Tibial artery (tissue), 4 donors: ENCODE data around the gene MACROD2.

ENCODE experiments used
- DNase-seq, 2 donors: peaks; one replicate each; pipeline ENCODE4 v3.0.0-alpha.2; 2019
- H3K27ac ChIP-seq, 2 donors: fragments of 200-600 bp; sonication (generic) in 1 of 2; 1 replicate in 1 of 2; 2 replicates in 1 of 2; pipeline ENCODE4 v1.5.1; 2018 to 2019; ENCODE audit warnings: mild to moderate bottlenecking in 1 of 2
- H3K27me3 ChIP-seq, 2 donors: fragments of 200-600 bp; sonication (generic) in 1 of 2; one replicate each; pipeline versions ENCODE4 v1.5.1 to v1.6.0; 2016 to 2019
- H3K36me3 ChIP-seq, 3 donors: fragments of 200-600 bp; sonication (generic) in 2 of 3; one replicate each; pipeline ENCODE4 v1.5.1; 2016 to 2019; ENCODE audit warnings: mild to moderate bottlenecking in 2 of 3
- H3K4me1 ChIP-seq, 4 donors: fragments of 200-600 bp; sonication (generic) in 2 of 4; 1 replicate in 3 of 4; 2 replicates in 1 of 4; pipeline ENCODE4 v1.5.1; 2016 to 2019
- H3K4me3 ChIP-seq, 2 donors: fragments of 200-600 bp; sonication (generic) in 1 of 2; 1 replicate in 1 of 2; 2 replicates in 1 of 2; pipeline ENCODE4 v1.5.1; 2018 to 2019; ENCODE audit warnings: mild to moderate bottlenecking in 2 of 2
- H3K9me3 ChIP-seq, 3 donors: fragments of 200-600 bp; sonication (generic) in 1 of 3; one replicate each; pipeline ENCODE4 v1.5.1; 2016 to 2019
- intact Hi-C: fragments of 100-400 bp; cut with DNase I; formaldehyde crosslinking; loops from one replicate; pipeline ENCODE4 v1.15.0; 2023; ENCODE audit warnings: low total_unique reads
- TF ChIP-seq, protein P1 (sequence below), 2 experiments: fragments of 200-600 bp in 1 of 2; fragments of 450-650 bp in 1 of 2; IDR thresholded peaks; one replicate each; pipeline ENCODE4 v1.5.1; 2017 to 2019; ENCODE audit warnings: antibody characterized with exemption in 2 of 2, mild to moderate bottlenecking in 1 of 2, moderate library complexity in 1 of 2

Gene MACROD2

DNA sequence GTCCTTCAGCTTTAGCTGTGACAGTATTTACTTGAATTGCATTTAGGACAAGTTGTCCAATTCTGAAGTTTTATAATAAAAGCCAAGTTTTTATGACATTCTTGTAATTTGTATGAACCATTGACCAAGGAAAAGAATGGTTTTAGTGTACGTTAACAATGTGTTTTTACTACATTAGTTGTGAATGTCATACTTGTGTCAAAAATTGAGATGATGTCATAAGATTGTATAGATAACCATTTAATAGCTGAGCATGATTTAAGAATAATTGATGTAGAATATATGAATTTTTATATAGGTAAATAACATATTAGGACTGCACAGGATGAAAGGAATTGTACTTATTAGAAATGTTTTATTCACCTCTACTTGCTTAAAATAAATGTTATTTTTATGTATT is 102.9 kb downstream of the MACROD2 start:
- Histone ChIP-seq H3K9me3 (no peaks in the 10 kb centered on the region), H3K27ac (no peak overlapping the region), H3K27me3 (no peaks in the 10 kb centered on the region), H3K4me1 (no peaks in the 10 kb centered on the region), H3K36me3 (no peaks in the 10 kb centered on the region), H3K4me3 (no peak overlapping the region)
- intact Hi-C loops: no loop called here
- DNase-seq: no peak
- TF ChIP-seq, protein P1, sequence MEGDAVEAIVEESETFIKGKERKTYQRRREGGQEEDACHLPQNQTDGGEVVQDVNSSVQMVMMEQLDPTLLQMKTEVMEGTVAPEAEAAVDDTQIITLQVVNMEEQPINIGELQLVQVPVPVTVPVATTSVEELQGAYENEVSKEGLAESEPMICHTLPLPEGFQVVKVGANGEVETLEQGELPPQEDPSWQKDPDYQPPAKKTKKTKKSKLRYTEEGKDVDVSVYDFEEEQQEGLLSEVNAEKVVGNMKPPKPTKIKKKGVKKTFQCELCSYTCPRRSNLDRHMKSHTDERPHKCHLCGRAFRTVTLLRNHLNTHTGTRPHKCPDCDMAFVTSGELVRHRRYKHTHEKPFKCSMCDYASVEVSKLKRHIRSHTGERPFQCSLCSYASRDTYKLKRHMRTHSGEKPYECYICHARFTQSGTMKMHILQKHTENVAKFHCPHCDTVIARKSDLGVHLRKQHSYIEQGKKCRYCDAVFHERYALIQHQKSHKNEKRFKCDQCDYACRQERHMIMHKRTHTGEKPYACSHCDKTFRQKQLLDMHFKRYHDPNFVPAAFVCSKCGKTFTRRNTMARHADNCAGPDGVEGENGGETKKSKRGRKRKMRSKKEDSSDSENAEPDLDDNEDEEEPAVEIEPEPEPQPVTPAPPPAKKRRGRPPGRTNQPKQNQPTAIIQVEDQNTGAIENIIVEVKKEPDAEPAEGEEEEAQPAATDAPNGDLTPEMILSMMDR (IDR thresholded peaks at IDR 0.05): no peak

DNA sequence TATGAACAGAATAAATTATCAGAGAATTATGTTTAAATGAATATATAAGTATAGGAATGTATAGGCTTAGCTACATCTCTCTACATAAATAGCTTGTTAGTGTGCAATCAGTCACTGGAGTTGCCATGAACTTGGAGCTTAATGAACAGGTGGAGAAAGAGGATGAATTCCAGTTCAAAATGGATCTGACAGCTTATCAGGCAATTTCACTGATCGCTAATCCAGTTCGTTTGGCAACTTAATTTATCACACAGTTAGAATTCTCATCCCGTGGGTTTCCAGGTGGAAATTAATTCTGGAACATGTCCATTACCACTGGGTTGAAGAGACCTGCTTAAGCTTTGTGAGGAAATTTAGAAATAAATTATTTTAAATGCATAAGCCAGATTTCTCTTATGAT is 118.1 kb downstream of the MACROD2 start:
- no peak overlapping the region for H3K27ac ChIP-seq
- no peaks in the 10 kb centered on the region for H3K27me3 ChIP-seq
- no peaks in the 10 kb centered on the region for H3K4me1 ChIP-seq
- no peak for DNase-seq
- H3K4me3 ChIP-seq: no peak overlapping the region
- H3K36me3 ChIP-seq: no peaks in the 10 kb centered on the region
- TF ChIP-seq, protein P1 (IDR thresholded peaks at IDR 0.05): no peak
- H3K9me3 ChIP-seq: peaks cover 4 to 11% (median 7%) of the 10 kb centered on the region in 3 donors
- intact Hi-C loops: no loop called here

DNA sequence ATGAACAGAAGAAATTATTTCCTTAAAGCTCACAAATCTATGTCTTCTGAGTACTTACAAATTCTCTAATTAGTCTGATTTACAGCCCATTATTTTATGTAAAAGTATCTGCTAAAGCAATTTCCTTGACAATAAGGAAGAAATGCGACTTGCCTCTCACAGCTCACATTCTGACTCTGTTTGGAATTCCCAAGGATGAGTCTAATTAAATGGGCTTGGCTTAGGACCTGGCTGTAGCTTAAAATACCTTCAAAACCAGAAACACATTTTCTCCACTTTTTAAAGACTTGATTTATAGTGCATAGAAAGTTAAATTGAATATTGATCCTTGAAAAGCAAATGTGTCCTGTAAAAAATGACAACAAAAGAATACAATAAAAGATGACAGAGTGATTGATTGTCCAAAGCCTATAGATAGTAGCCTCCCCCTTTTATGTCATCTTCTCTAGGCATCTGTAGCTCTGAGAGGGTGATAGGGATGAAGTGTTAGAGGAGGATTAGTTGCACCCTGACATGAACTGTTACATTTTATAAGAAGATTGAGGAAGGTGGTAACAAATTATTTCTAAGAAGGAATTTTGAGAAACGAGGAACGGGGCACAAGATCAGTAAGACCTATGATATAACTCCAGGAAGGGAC is 118.9 kb downstream of the MACROD2 start:
- H3K36me3 ChIP-seq: no peaks in the 10 kb centered on the region
- no peak for DNase-seq
- no peak overlapping the region for H3K27ac ChIP-seq
- TF ChIP-seq, protein P1 (IDR thresholded peaks at IDR 0.05): no peak
- intact Hi-C loops: no loop called here
- no peak overlapping the region for H3K4me3 ChIP-seq
- no peaks in the 10 kb centered on the region for H3K27me3 ChIP-seq
- H3K9me3 ChIP-seq: peaks cover 4 to 11% (median 7%) of the 10 kb centered on the region in 3 donors
- H3K4me1 ChIP-seq: no peaks in the 10 kb centered on the region

- H3K4me1 ChIP-seq: no peaks in the 10 kb centered on the region
- no peak overlapping the region for H3K27ac ChIP-seq
- H3K9me3 ChIP-seq: peaks cover 0 to 1% (median 0%) of the 10 kb centered on the region in 3 donors
- DNase-seq: no peak
- TF ChIP-seq, protein P1 (IDR thresholded peaks at IDR 0.05): no peak
- no peaks in the 10 kb centered on the region for H3K36me3 ChIP-seq
- no peak overlapping the region for H3K4me3 ChIP-seq
- intact Hi-C loops: no loop called here
- no peaks in the 10 kb centered on the region for H3K27me3 ChIP-seq
These were observed 120.7 kb downstream of the MACROD2 start for GRCh38 chr20:14116037-14116436.

DNA sequence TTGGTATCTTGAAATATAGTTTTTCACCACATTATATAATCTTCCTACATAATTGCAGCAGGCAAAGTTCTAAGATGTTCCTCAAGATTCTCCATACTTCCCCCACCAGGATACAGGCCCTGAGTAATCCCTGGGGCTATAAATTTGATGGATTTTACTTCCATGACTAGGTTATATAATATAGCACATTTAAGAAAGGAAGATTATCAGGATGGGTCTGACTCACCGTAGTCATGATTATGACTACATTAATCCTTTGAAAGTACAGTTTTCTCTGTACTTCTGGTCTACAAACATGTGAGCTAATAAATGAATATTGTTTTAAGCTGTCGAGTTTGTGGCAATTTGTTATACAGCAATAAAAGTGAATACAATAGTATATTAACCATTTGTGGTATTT is 122.5 kb downstream of the MACROD2 start:
- intact Hi-C loops: no loop called here
- H3K4me1 ChIP-seq: no peaks in the 10 kb centered on the region
- no peak for DNase-seq
- no peaks in the 10 kb centered on the region for H3K9me3 ChIP-seq
- TF ChIP-seq, protein P1 (IDR thresholded peaks at IDR 0.05): no peak
- H3K27ac ChIP-seq: no peak overlapping the region
- no peak overlapping the region for H3K4me3 ChIP-seq
- H3K27me3 ChIP-seq: no peaks in the 10 kb centered on the region
- no peaks in the 10 kb centered on the region for H3K36me3 ChIP-seq

GRCh38 chr20:14126856-14127255 is 131.5 kb downstream of the MACROD2 start:
- intact Hi-C loops: no loop called here
- Histone ChIP-seq H3K9me3 (no peaks in the 10 kb centered on the region), H3K36me3 (no peaks in the 10 kb centered on the region), H3K27me3 (no peaks in the 10 kb centered on the region), H3K4me3 (no peak overlapping the region), H3K27ac (no peak overlapping the region), H3K4me1 (no peaks in the 10 kb centered on the region)
- TF ChIP-seq, protein P1 (IDR thresholded peaks at IDR 0.05): no peak
- DNase-seq: no peak
